Liver (tissue), 9 donors: ENCODE measurements around the gene CORO7. TPM values are rescaled to one million over a fixed set of nuclear protein-coding genes. Genes with fewer than 3 reads are reported as not detected.
A peak's percentile ranks its signal among the peaks of the same experiment; 100 is the strongest.

Source experiments
- DNase-seq: peaks from one replicate; pipeline ENCODE4 v3.0.0-alpha.2; 2017; ENCODE audit warnings: low spot score
- H3K27ac ChIP-seq, 2 donors: one replicate each; pipeline ENCODE4 v1.7.0; 2013; ENCODE audit warnings: inconsistent platforms in 2 of 2, low read length in 2 of 2, control low read depth in 1 of 2, low read depth in 1 of 2, mild to moderate bottlenecking in 1 of 2
- H3K27me3 ChIP-seq, 4 donors: one replicate each; pipeline versions ENCODE4 v1.6.1 to v1.7.0; 2013; ENCODE audit warnings: low read length in 3 of 4, inconsistent platforms in 1 of 4, mild to moderate bottlenecking in 1 of 4, moderate library complexity in 1 of 4; ENCODE audit not compliant: control insufficient read depth in 4 of 4, insufficient read depth in 4 of 4
- H3K36me3 ChIP-seq, 4 donors: one replicate each; pipeline versions ENCODE4 v1.6.1 to v1.7.0; 2013; ENCODE audit warnings: low read length in 3 of 4, mild to moderate bottlenecking in 3 of 4, low read depth in 1 of 4, moderate library complexity in 1 of 4; ENCODE audit not compliant: control insufficient read depth in 4 of 4, insufficient read depth in 3 of 4
- H3K4me1 ChIP-seq, 4 donors: one replicate each; pipeline versions ENCODE4 v1.6.1 to v1.7.0; 2013; ENCODE audit warnings: low read length in 3 of 4, mild to moderate bottlenecking in 3 of 4, moderate library complexity in 1 of 4; ENCODE audit not compliant: control insufficient read depth in 4 of 4, insufficient read depth in 4 of 4
- H3K4me3 ChIP-seq, 3 donors: one replicate each; pipeline versions ENCODE4 v1.6.1 to v1.7.0; 2013; ENCODE audit warnings: low read length in 3 of 3, control low read depth in 1 of 3, low read depth in 1 of 3, mild to moderate bottlenecking in 1 of 3
- H3K9ac ChIP-seq, 2 donors: one replicate each; pipeline ENCODE4 v1.7.0; 2013; ENCODE audit warnings: low read length in 2 of 2, mild to moderate bottlenecking in 2 of 2, moderate library complexity in 2 of 2, control low read depth in 1 of 2, low read depth in 1 of 2
- H3K9me3 ChIP-seq, 4 donors: one replicate each; pipeline versions ENCODE4 v1.6.1 to v1.7.0; 2013; ENCODE audit warnings: low read length in 3 of 4; ENCODE audit not compliant: control insufficient read depth in 4 of 4
- ATF3 ChIP-seq: IDR thresholded peaks from 2 replicates; pipeline ENCODE4 v1.6.1; 2016; ENCODE audit warnings: antibody characterized with exemption
- EGR1 ChIP-seq, 2 donors: IDR thresholded peaks; 2 replicates each; pipeline ENCODE4 v1.6.1; 2016 to 2018; ENCODE audit warnings: antibody characterized with exemption in 2 of 2, low read depth in 2 of 2
- FOXA1 ChIP-seq: IDR thresholded peaks from 2 replicates; pipeline ENCODE4 v1.6.1; 2016; ENCODE audit warnings: antibody characterized with exemption
- HNF4A ChIP-seq, 2 donors: conservative IDR thresholded peaks; 2 replicates each; pipeline ENCODE4 v1.6.1; 2016; ENCODE audit warnings: antibody characterized with exemption in 2 of 2, mild to moderate bottlenecking in 2 of 2
- HNF4G ChIP-seq: IDR thresholded peaks from 2 replicates; pipeline ENCODE4 v1.6.1; 2016; ENCODE audit warnings: antibody characterized with exemption
- JUND ChIP-seq, 2 donors: IDR thresholded peaks; 2 replicates each; pipeline ENCODE4 v1.6.1; 2016; ENCODE audit warnings: antibody characterized with exemption in 2 of 2
- NR2F2 ChIP-seq: IDR thresholded peaks from 2 replicates; pipeline ENCODE4 v1.6.1; 2016; ENCODE audit warnings: antibody characterized with exemption
- RAD21 ChIP-seq, 2 donors: IDR thresholded peaks; 2 replicates each; pipeline ENCODE4 v1.6.1; 2016; ENCODE audit warnings: antibody characterized with exemption in 2 of 2, mild to moderate bottlenecking in 2 of 2
- RXRA ChIP-seq, 2 donors: IDR thresholded peaks; 2 replicates each; pipeline ENCODE4 v1.6.1; 2017 to 2018; ENCODE audit warnings: antibody characterized with exemption in 2 of 2, mild to moderate bottlenecking in 1 of 2
- SP1 ChIP-seq: IDR thresholded peaks from 2 replicates; pipeline ENCODE4 v1.6.1; 2018; ENCODE audit warnings: antibody characterized with exemption, mild to moderate bottlenecking
- WGBS: extraction: QIAGEN DNeasy Blood & Tissue Kit; methylation state at CpG from one replicate; pipeline ENCODE4 v1.1.7; 2013; 5-methylcytosine and 5-hydroxymethylcytosine counted together
- polyA plus RNA-seq, 2 donors: library from polyadenylated mRNA; stranded (reverse) in 1 of 2; unstranded in 1 of 2; fragments of 200-250 nt in 1 of 2; fragments of >200 nt in 1 of 2; fragmentation: Nextera tagmentation in 1 of 2; extraction: Ambion mirVana in 1 of 2; gene quantifications; one replicate each; pipeline versions ENCODE4 v1.2.1 to v1.2.3, GENCODE V29; 2013 to 2015
- total RNA-seq, 2 donors: library from RNA; depleted of rRNA; stranded (reverse); fragments of >200 nt; gene quantifications; one replicate each; pipeline ENCODE4 v1.2.3, GENCODE V29; 2014
- TF ChIP-seq, protein P1 (sequence below): IDR thresholded peaks from 2 replicates; pipeline ENCODE4 v1.6.1; 2016; ENCODE audit warnings: antibody characterized with exemption
- TF ChIP-seq, protein P2 (sequence below): fragments of 150-350 bp; IDR thresholded peaks from 2 replicates; pipeline ENCODE4 v1.5.1; 2017; ENCODE audit warnings: improper control_type of control experiment, low read depth, low read length; ENCODE audit not compliant: missing input control
- donor health status: healthy.
- donor health status: healthy.
- donor health status: healthy.
- donor health status: healthy.
- donor health status: healthy.

CORO7 gene
- total and polyA plus RNA-seq, 4 donors, result 7.3 to 21.5 (median 13.0) TPM

DNA sequence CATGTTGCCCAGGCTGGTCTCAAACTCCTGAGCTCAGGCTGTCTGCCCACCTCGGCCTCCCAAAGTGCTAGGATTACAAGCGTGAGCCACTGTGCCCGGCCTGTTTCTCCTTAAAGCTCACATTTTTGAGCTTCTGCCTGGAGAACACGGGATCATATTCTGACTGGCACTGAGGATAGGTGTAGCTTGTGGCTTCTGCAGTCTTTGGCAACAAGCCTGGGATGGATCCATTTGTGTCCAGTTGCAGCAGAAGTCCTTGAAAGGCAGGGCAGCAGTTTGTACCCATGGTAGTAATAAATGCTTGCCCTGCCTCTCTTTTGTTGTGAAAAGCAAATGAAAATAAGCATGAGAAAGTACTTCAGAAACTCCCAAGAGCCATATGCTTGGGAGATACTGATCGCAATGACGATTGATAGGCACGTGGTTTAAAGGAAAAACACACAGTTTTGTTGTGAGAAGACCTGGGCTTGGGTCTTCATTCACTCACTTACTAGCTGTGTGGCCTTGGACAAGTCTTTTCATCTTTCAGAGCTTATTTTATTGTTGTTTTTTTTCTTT, 3.1 kb upstream of the CORO7 start:
- H3K4me1 ChIP-seq, result peaks cover 0 to 21% (median 9%) of the 10 kb centered on the region in 4 donors
- H3K36me3 ChIP-seq, result no peaks in the 10 kb centered on the region
- no peak overlapping the region for H3K27ac ChIP-seq
- H3K9me3 ChIP-seq, result no peaks in the 10 kb centered on the region
- no peak for TF ChIP-seq FOXA1
- TF ChIP-seq EGR1 (IDR thresholded peaks at IDR 0.05; ENCODE audit: low read depth in 2 of 2), result no peak
- no peak for TF ChIP-seq SP1
- no peak for TF ChIP-seq RAD21 (IDR thresholded peaks at IDR 0.05)
- H3K4me3 ChIP-seq, result no peak overlapping the region
- DNase-seq, result no peak
- no peaks in the 10 kb centered on the region for H3K27me3 ChIP-seq
- 81% methylated on average over 7 of the region's 7 CpGs for WGBS
- H3K9ac ChIP-seq, result no peak overlapping the region

- Histone ChIP-seq H3K9ac (peak overlapping the region; percentile 59 to 65), H3K27ac (peak overlapping the region; percentile 76 to 85), H3K4me1 (peaks cover 2 to 25% (median 12%) of the 10 kb centered on the region in 4 donors), H3K4me3 (peak overlapping the region; percentile 85 to 89 (median 86)), H3K9me3 (no peaks in the 10 kb centered on the region), H3K36me3 (peaks cover 0 to 2% (median 0%) of the 10 kb centered on the region in 4 donors), H3K27me3 (no peaks in the 10 kb centered on the region)
- DNase-seq, result peak; percentile 59
- WGBS, result 5% methylated on average over 44 of the region's 44 CpGs
- TF ChIP-seq RAD21 (IDR thresholded peaks at IDR 0.05), result peak in 1 of 2 donors; percentile 29
- peak; percentile 30 for TF ChIP-seq SP1
- TF ChIP-seq RXRA (IDR thresholded peaks at IDR 0.05), result peak; percentile 56 to 79
- no peak for TF ChIP-seq HNF4G
- TF ChIP-seq FOXA1, result no peak
- TF ChIP-seq ATF3, result no peak
- peak; percentile 80 for TF ChIP-seq NR2F2
- TF ChIP-seq JUND (IDR thresholded peaks at IDR 0.05), result no peak
These were observed 727 bp downstream of the CORO7 start for GRCh38 chr16:4415538-4416199.

- TF ChIP-seq, protein P1, sequence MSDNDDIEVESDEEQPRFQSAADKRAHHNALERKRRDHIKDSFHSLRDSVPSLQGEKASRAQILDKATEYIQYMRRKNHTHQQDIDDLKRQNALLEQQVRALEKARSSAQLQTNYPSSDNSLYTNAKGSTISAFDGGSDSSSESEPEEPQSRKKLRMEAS, result no peak
- TF ChIP-seq HNF4A (conservative IDR thresholded peaks at IDR 0.05), result no peak
- TF ChIP-seq, protein P2, sequence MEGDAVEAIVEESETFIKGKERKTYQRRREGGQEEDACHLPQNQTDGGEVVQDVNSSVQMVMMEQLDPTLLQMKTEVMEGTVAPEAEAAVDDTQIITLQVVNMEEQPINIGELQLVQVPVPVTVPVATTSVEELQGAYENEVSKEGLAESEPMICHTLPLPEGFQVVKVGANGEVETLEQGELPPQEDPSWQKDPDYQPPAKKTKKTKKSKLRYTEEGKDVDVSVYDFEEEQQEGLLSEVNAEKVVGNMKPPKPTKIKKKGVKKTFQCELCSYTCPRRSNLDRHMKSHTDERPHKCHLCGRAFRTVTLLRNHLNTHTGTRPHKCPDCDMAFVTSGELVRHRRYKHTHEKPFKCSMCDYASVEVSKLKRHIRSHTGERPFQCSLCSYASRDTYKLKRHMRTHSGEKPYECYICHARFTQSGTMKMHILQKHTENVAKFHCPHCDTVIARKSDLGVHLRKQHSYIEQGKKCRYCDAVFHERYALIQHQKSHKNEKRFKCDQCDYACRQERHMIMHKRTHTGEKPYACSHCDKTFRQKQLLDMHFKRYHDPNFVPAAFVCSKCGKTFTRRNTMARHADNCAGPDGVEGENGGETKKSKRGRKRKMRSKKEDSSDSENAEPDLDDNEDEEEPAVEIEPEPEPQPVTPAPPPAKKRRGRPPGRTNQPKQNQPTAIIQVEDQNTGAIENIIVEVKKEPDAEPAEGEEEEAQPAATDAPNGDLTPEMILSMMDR, result no peak
- TF ChIP-seq ATF3, result no peak
- Histone ChIP-seq H3K9ac (no peak overlapping the region), H3K27ac (no peak overlapping the region), H3K4me3 (no peak overlapping the region), H3K27me3 (no peaks in the 10 kb centered on the region), H3K4me1 (peaks cover 2 to 27% (median 12%) of the 10 kb centered on the region in 4 donors), H3K36me3 (peaks cover 0 to 2% (median 0%) of the 10 kb centered on the region in 4 donors), H3K9me3 (no peaks in the 10 kb centered on the region)
- WGBS, result 84% methylated on average over 7 of the region's 7 CpGs
- no peak for DNase-seq
These were observed 2.0 kb downstream of the CORO7 start for GRCh38 chr16:4414187-4414917.
